ENCODE measurements around the gene PSMB8. TPM values are rescaled to one million over a fixed set of nuclear protein-coding genes. Genes with fewer than 3 reads are reported as not detected.

Gene PSMB8
- total RNA-seq, 3 donors from 2014 or later (not counting 1 experiment from before 2014, with no cell fraction given), result 160 to 170 (median 161) TPM

GRCh38 chr6:32851025-32851424 lies 7.2 kb upstream of the PSMB8 start:
- peak overlapping the region; percentile 99 for H3K4me3 Mint-ChIP-seq
- no peak for TF ChIP-seq CTCF (IDR thresholded peaks at IDR 0.05)

GRCh38 chr6:32849126-32849525 lies 5.3 kb upstream of the PSMB8 start:
- H3K36me3 Mint-ChIP-seq, result peaks cover 40% of the 10 kb centered on the region
- H3K9me3 ChIP-seq (ENCODE audit: control insufficient read depth, insufficient read depth, low read length), result no peaks in the 10 kb centered on the region
- peaks cover 75% of the 10 kb centered on the region for H3K4me1 ChIP-seq (ENCODE audit: control insufficient read depth, insufficient read depth, low read length)
- H3K27ac Mint-ChIP-seq, result peak overlapping the region; percentile 96 to 100
- DNase-seq (no peak), ATAC-seq (no peak)
- intact Hi-C loops (cut with micrococcal nuclease), result no loop called here
- no peak overlapping the region for H3K4me3 ChIP-seq (ENCODE audit: low read length)
- no peaks in the 10 kb centered on the region for H3K9me3 Mint-ChIP-seq
- WGBS (ENCODE audit: insufficient coverage), result 81% methylated on average over 6 of the region's 6 CpGs
- H3K27me3 Mint-ChIP-seq (ENCODE audit: low read depth in 2 of 2), result no peaks in the 10 kb centered on the region
- H3K27ac ChIP-seq (ENCODE audit: low read length), result no peak overlapping the region
- peaks cover 72% of the 10 kb centered on the region for H3K36me3 ChIP-seq (ENCODE audit: control insufficient read depth, insufficient read depth, low read length)
- peak overlapping the region; percentile 33 for H3K4me3 Mint-ChIP-seq
- TF ChIP-seq CTCF (IDR thresholded peaks at IDR 0.05), result no peak
- no peaks in the 10 kb centered on the region for H3K27me3 ChIP-seq (ENCODE audit: control insufficient read depth, insufficient read depth, low read length)
- peaks cover 82 to 91% of the 10 kb centered on the region in 2 donors for H3K4me1 Mint-ChIP-seq

More at GRCh38 chr6:32851025-32851424, 7.2 kb upstream of the PSMB8 start:
- H3K4me1 ChIP-seq (ENCODE audit: control insufficient read depth, insufficient read depth, low read length), result peaks cover 79% of the 10 kb centered on the region
- H3K9me3 ChIP-seq (ENCODE audit: control insufficient read depth, insufficient read depth, low read length), result no peaks in the 10 kb centered on the region
- intact Hi-C loops (cut with micrococcal nuclease), result loop anchor here (5.0 kb wide), 1 partner anchor 351 kb away; the partner anchor contains the start of genes HSD17B8, RXRB and SLC39A7
- peaks cover 63% of the 10 kb centered on the region for H3K36me3 ChIP-seq (ENCODE audit: control insufficient read depth, insufficient read depth, low read length)
- H3K27me3 Mint-ChIP-seq (ENCODE audit: low read depth in 2 of 2), result no peaks in the 10 kb centered on the region
- ATAC-seq (no peak), DNase-seq (no peak)
- H3K4me1 Mint-ChIP-seq, result peaks cover 80 to 91% of the 10 kb centered on the region in 2 donors
- no peak overlapping the region for H3K4me3 ChIP-seq (ENCODE audit: low read length)
- peaks cover 40% of the 10 kb centered on the region for H3K36me3 Mint-ChIP-seq
- no peaks in the 10 kb centered on the region for H3K9me3 Mint-ChIP-seq
- H3K27ac ChIP-seq (ENCODE audit: low read length), result peak overlapping the region; percentile 1
- WGBS (ENCODE audit: insufficient coverage), result 88% methylated on average over 4 of the region's 4 CpGs
- no peaks in the 10 kb centered on the region for H3K27me3 ChIP-seq (ENCODE audit: control insufficient read depth, insufficient read depth, low read length)
- peak overlapping the region; percentile 100 for H3K27ac Mint-ChIP-seq

GRCh38 chr6:32847795-32848194 lies 3.9 kb upstream of the PSMB8 start:
- peaks cover 77% of the 10 kb centered on the region for H3K4me1 ChIP-seq (ENCODE audit: control insufficient read depth, insufficient read depth, low read length)
- H3K9me3 ChIP-seq (ENCODE audit: control insufficient read depth, insufficient read depth, low read length), result no peaks in the 10 kb centered on the region
- TF ChIP-seq CTCF (IDR thresholded peaks at IDR 0.05), result no peak
- Mint-ChIP-seq H3K27me3 (ENCODE audit: low read depth in 2 of 2) (no peaks in the 10 kb centered on the region), H3K4me3 (peak overlapping the region; percentile 21), H3K36me3 (peaks cover 40% of the 10 kb centered on the region), H3K9me3 (no peaks in the 10 kb centered on the region), H3K4me1 (peaks cover 92 to 96% of the 10 kb centered on the region in 2 donors), H3K27ac (peak overlapping the region; percentile 96 to 100)
- 91% methylated on average over 8 of the region's 8 CpGs for WGBS (ENCODE audit: insufficient coverage)
- peaks cover 72% of the 10 kb centered on the region for H3K36me3 ChIP-seq (ENCODE audit: control insufficient read depth, insufficient read depth, low read length)
- DNase-seq (no peak), ATAC-seq (no peak)
- H3K4me3 ChIP-seq (ENCODE audit: low read length), result no peak overlapping the region
- no peaks in the 10 kb centered on the region for H3K27me3 ChIP-seq (ENCODE audit: control insufficient read depth, insufficient read depth, low read length)
- H3K27ac ChIP-seq (ENCODE audit: low read length), result peak overlapping the region; percentile 0
- intact Hi-C loops (cut with micrococcal nuclease), result no loop called here

- Mint-ChIP-seq H3K27me3 (ENCODE audit: low read depth in 2 of 2) (no peaks in the 10 kb centered on the region), H3K4me1 (peaks cover 92 to 96% of the 10 kb centered on the region in 2 donors), H3K36me3 (peaks cover 42% of the 10 kb centered on the region), H3K4me3 (peak overlapping the region; percentile 21), H3K9me3 (no peaks in the 10 kb centered on the region), H3K27ac (peak overlapping the region; percentile 96 to 100)
- Histone ChIP-seq H3K4me3 (ENCODE audit: low read length) (no peak overlapping the region), H3K27ac (ENCODE audit: low read length) (peak overlapping the region; percentile 99), H3K27me3 (ENCODE audit: control insufficient read depth, insufficient read depth, low read length) (no peaks in the 10 kb centered on the region), H3K4me1 (ENCODE audit: control insufficient read depth, insufficient read depth, low read length) (peaks cover 80% of the 10 kb centered on the region), H3K9me3 (ENCODE audit: control insufficient read depth, insufficient read depth, low read length) (no peaks in the 10 kb centered on the region), H3K36me3 (ENCODE audit: control insufficient read depth, insufficient read depth, low read length) (peaks cover 76% of the 10 kb centered on the region)
- ATAC-seq, result no peak
- WGBS (ENCODE audit: insufficient coverage), result 94% methylated on average over 9 of the region's 10 CpGs
- no peak for TF ChIP-seq CTCF (IDR thresholded peaks at IDR 0.05)
- DNase-seq, result no peak
- intact Hi-C loops (cut with micrococcal nuclease), result no loop called here
These were observed 3.2 kb upstream of the PSMB8 start for GRCh38 chr6:32847004-32847403.
